HepG2 (cell line): ENCODE results near the gene RGS6. TPM values are rescaled to one million over a fixed set of nuclear protein-coding genes. Genes with fewer than 3 reads are reported as not detected.

Experiments used
- ATAC-seq: fragments of 200-7000 bp; cut with Tn5 transposase; 3 replicates; pipeline ENCODE4 v1.9.1; 2020; ENCODE audit warnings: mild to moderate bottlenecking, moderate library complexity
- BruUV-seq: library from RNA; stranded (reverse); fragments of 400-500 nt; replicated peaks from 2 replicates; lab custom pipeline; 2021; lab: Mats Ljungman, UMichigan
- CTCF ChIA-PET: fragments of 300-600 bp; formaldehyde crosslinking; extraction: SDS; loops from one replicate; lab custom pipeline; 2021; ENCODE audit warnings: low total read pairs, inconsistent platforms, low intra/inter-chr PET ratio; lab: Yijun Ruan, JAX
- POLR2A ChIA-PET: fragments of 350-600 bp; sonication (Branson Sonifier 250); formaldehyde crosslinking; loops from one replicate; lab custom pipeline; 2020; ENCODE audit warnings: antibody characterized with exemption, inconsistent platforms; lab: Yijun Ruan, JAX
- DNase-seq: peaks from one replicate; pipeline ENCODE4 v3.0.0-alpha.2; 2015; ENCODE audit warnings: low spot score
- FAIRE-seq: peaks from 3 replicates; lab custom pipeline; 2011; peaks lifted over from hg19 to GRCh38; lab: Jason Lieb, UNC
- H2AFZ ChIP-seq: one replicate; pipeline ENCODE4 v1.6.1; 2011; ENCODE audit warnings: low read length, inconsistent platforms
- H3K27ac ChIP-seq: fragments of 300-600 bp; 3 replicates; pipeline ENCODE4 v1.8.0; 2011; ENCODE audit warnings: mixed run types, mild to moderate bottlenecking, mixed read lengths, low read length, inconsistent platforms; ENCODE audit not compliant: insufficient read depth; ENCODE audit errors: extremely low read length
- H3K27me3 ChIP-seq, 2 experiments: fragments of 200-600 bp in 1 of 2; 2 replicates in 1 of 2; 3 replicates in 1 of 2; pipeline versions ENCODE4 v1.6.0 to v1.8.0; 2011; ENCODE audit warnings: low read length in 2 of 2, mild to moderate bottlenecking in 2 of 2, moderate library complexity in 2 of 2, inconsistent platforms in 1 of 2; ENCODE audit not compliant: insufficient read depth in 2 of 2, control insufficient read depth in 1 of 2
- H3K36me3 ChIP-seq, 2 experiments: fragments of 200-600 bp in 1 of 2; replicated peaks in 1 of 2; 2 replicates in 1 of 2; 3 replicates in 1 of 2; pipeline versions ENCODE4 v1.5.1 to v1.8.0; 2011; ENCODE audit warnings: low read length in 2 of 2, inconsistent platforms in 1 of 2; ENCODE audit not compliant: insufficient read depth in 2 of 2, control insufficient read depth in 1 of 2
- H3K4me1 ChIP-seq: 2 replicates; pipeline ENCODE4 v1.5.1; 2012; ENCODE audit warnings: low read length, inconsistent platforms; ENCODE audit not compliant: insufficient read depth
- H3K4me2 ChIP-seq: 2 replicates; pipeline ENCODE4 v1.6.0; 2011; ENCODE audit warnings: low read depth, low read length, inconsistent platforms
- H3K4me3 ChIP-seq, 3 experiments: fragments of 200-600 bp in 1 of 3; sonication (generic), shearing (Covaris generic) in 1 of 3; replicated peaks in 1 of 3; 2 replicates each; pipeline ENCODE4 v1.5.1; 2011 to 2016; ENCODE audit warnings: low read length in 3 of 3, inconsistent platforms in 2 of 3, low read depth in 2 of 3, mild to moderate bottlenecking in 2 of 3, control low read depth in 1 of 3, mixed read lengths in 1 of 3; ENCODE audit not compliant: insufficient read depth in 1 of 3
- H3K79me2 ChIP-seq: one replicate; pipeline ENCODE4 v1.6.1; 2011; ENCODE audit warnings: low read length, inconsistent platforms; ENCODE audit not compliant: insufficient read depth
- H3K9ac ChIP-seq: 2 replicates; pipeline ENCODE4 v1.6.0; 2011; ENCODE audit warnings: mild to moderate bottlenecking, low read depth, low read length, inconsistent platforms; ENCODE audit not compliant: insufficient read depth
- H3K9me3 ChIP-seq: 2 replicates; pipeline ENCODE4 v1.5.1; 2012; ENCODE audit warnings: mild to moderate bottlenecking, low read length
- H4K20me1 ChIP-seq: 2 replicates; pipeline ENCODE4 v1.6.0; 2011; ENCODE audit warnings: inconsistent platforms, mild to moderate bottlenecking, low read length, moderate library complexity; ENCODE audit not compliant: insufficient read depth
- ASH2L ChIP-seq: fragments of 300-600, 200-600 bp; sonication (generic); IDR thresholded peaks from 2 replicates; pipeline ENCODE4 v1.7.0; 2017; ENCODE audit warnings: low read depth, mild to moderate bottlenecking, moderate library complexity, mixed read lengths, low read length; ENCODE audit not compliant: insufficient read length
- ATF7-NPFF ChIP-seq: sonication (generic); formaldehyde crosslinking; IDR thresholded peaks from 2 replicates; pipeline ENCODE4 v1.8.1; 2023; ENCODE audit warnings: mild to moderate bottlenecking, low read depth, missing genetic modification reagents, moderate library complexity
- CENPX ChIP-seq: sonication (generic); formaldehyde crosslinking; IDR thresholded peaks from 2 replicates; pipeline ENCODE4 v1.9.0; 2021; ENCODE audit warnings: mild to moderate bottlenecking, missing genetic modification reagents, moderate library complexity
- ELF4 ChIP-seq: sonication (generic); formaldehyde crosslinking; IDR thresholded peaks from 2 replicates; pipeline ENCODE4 v1.5.0; 2020; ENCODE audit warnings: missing genetic modification reagents, mild to moderate bottlenecking, moderate library complexity, borderline replicate concordance
- GLI4 ChIP-seq: sonication (generic); formaldehyde crosslinking; IDR thresholded peaks from 2 replicates; pipeline ENCODE4 v1.5.1; 2020; ENCODE audit warnings: missing genetic modification reagents, mild to moderate bottlenecking, moderate library complexity, borderline replicate concordance
- HNRNPK ChIP-seq: fragments of 200-400 bp; formaldehyde crosslinking; IDR thresholded peaks from 2 replicates; pipeline ENCODE4 v1.6.1; 2018; ENCODE audit warnings: low read length, low read depth, moderate library complexity, mild to moderate bottlenecking; ENCODE audit not compliant: poor library complexity, severe bottlenecking
- IKZF4 ChIP-seq: sonication (generic); formaldehyde crosslinking; IDR thresholded peaks from 2 replicates; pipeline ENCODE4 v1.5.1; 2020; ENCODE audit warnings: borderline replicate concordance, mild to moderate bottlenecking, low read depth, missing genetic modification reagents; ENCODE audit errors: not compliant biosample characterization
- MXI1 ChIP-seq: IDR thresholded peaks from 3 replicates; pipeline ENCODE4 v1.6.1; 2012; ENCODE audit warnings: low read depth, low read length, inconsistent platforms, borderline replicate concordance
- MYNN ChIP-seq: sonication (generic); formaldehyde crosslinking; IDR thresholded peaks from 2 replicates; pipeline ENCODE4 v1.4.0; 2020; ENCODE audit warnings: mild to moderate bottlenecking, low read depth, missing genetic modification reagents
- NBN ChIP-seq: fragments of 450-650 bp; conservative IDR thresholded peaks from 2 replicates; pipeline ENCODE4 v1.6.1; 2017
- NR2F6 ChIP-seq, 2 experiments: IDR thresholded peaks; 2 replicates each; pipeline ENCODE4 v1.6.1; 2016; ENCODE audit warnings: antibody characterized with exemption in 1 of 2, mild to moderate bottlenecking in 1 of 2
- REXO4 ChIP-seq: sonication (generic); formaldehyde crosslinking; IDR thresholded peaks from 2 replicates; pipeline ENCODE4 v1.8.0; 2022; ENCODE audit warnings: missing genetic modification reagents, mild to moderate bottlenecking, borderline replicate concordance
- TOE1 ChIP-seq: sonication (generic); formaldehyde crosslinking; IDR thresholded peaks from 2 replicates; pipeline ENCODE4 v1.4.0; 2020; ENCODE audit warnings: mild to moderate bottlenecking, missing genetic modification reagents
- ZNF232 ChIP-seq: sonication (generic); formaldehyde crosslinking; IDR thresholded peaks from 2 replicates; pipeline ENCODE4 v1.4.0; 2020; ENCODE audit warnings: missing genetic modification reagents, borderline replicate concordance
- ZNF382 ChIP-seq: sonication (generic); formaldehyde crosslinking; IDR thresholded peaks from 2 replicates; pipeline ENCODE4 v1.5.0; 2020; ENCODE audit warnings: missing genetic modification reagents, mild to moderate bottlenecking, borderline replicate concordance
- ZNF747 ChIP-seq: sonication (generic); formaldehyde crosslinking; IDR thresholded peaks from 2 replicates; pipeline ENCODE4 v1.8.1; 2023; ENCODE audit warnings: missing genetic modification reagents, mild to moderate bottlenecking, borderline replicate concordance
- WGBS: methylation state at CpG from one replicate; pipeline ENCODE4 v1.1.6; 2017; ENCODE audit warnings: low lambda C conversion rate; 5-methylcytosine and 5-hydroxymethylcytosine counted together
- in situ Hi-C: cut with HindIII; loops from 2 replicates; pipeline ENCODE4 v1.10.0; 2017; ENCODE audit warnings: low pct_unique_long_range_greater_than_20kb; ENCODE audit not compliant: extremely low pct_ligation_motif_present
- intact Hi-C: fragments of 100-400 bp; cut with micrococcal nuclease; formaldehyde crosslinking; loops from one replicate; pipeline ENCODE4 v1.10.0; 2022; ENCODE audit not compliant: unreplicated experiment
- polyA plus RNA-seq, 8 experiments: library from polyadenylated mRNA; depleted of rRNA in 3 of 8; stranded (reverse) in 7 of 8; unstranded in 1 of 8; fragments of >200 nt; fragmentation: Illumina TruSeq in 4 of 8; extraction: Trizol in 4 of 8; gene quantifications; 2 replicates each; pipeline versions ENCODE4 v1.2.1 to v1.2.3, GENCODE V29; 2011 to 2016; ENCODE audit warnings: low read depth in 4 of 8, missing spikeins in 1 of 8, mixed read lengths in 1 of 8; ENCODE audit not compliant: insufficient read depth in 1 of 8
- total RNA-seq, 5 experiments: library from RNA; depleted of rRNA; stranded (reverse); fragments of >200 nt; fragmentation: Illumina TruSeq; extraction: Trizol; gene quantifications; 2 replicates each; pipeline ENCODE4 v1.2.3, GENCODE V29; 2016; ENCODE audit warnings: low read depth in 1 of 5
- TF ChIP-seq, protein P1 (sequence below): sonication (generic); formaldehyde crosslinking; IDR thresholded peaks from 2 replicates; pipeline ENCODE4 v1.5.0; 2020; ENCODE audit warnings: mild to moderate bottlenecking, missing genetic modification reagents
- TF ChIP-seq, protein P2 (sequence below): sonication (generic); formaldehyde crosslinking; IDR thresholded peaks from 2 replicates; pipeline ENCODE4 v1.4.0; 2020; ENCODE audit warnings: missing genetic modification reagents
- TF ChIP-seq, protein P3 (sequence below): sonication (generic); formaldehyde crosslinking; IDR thresholded peaks from 2 replicates; pipeline ENCODE4 v1.8.1; 2023; ENCODE audit warnings: mild to moderate bottlenecking, missing genetic modification reagents
- TF ChIP-seq, protein P4 (sequence below): sonication (generic); formaldehyde crosslinking; IDR thresholded peaks from 2 replicates; pipeline ENCODE4 v1.5.0; 2020; ENCODE audit warnings: missing genetic modification reagents, mild to moderate bottlenecking, borderline replicate concordance

RGS6 gene
- total and polyA plus RNA-seq, 2 of the 13 experiments (the other 11 are each of a cell fraction or from before 2014, with no cell fraction given) = not detected

DNA sequence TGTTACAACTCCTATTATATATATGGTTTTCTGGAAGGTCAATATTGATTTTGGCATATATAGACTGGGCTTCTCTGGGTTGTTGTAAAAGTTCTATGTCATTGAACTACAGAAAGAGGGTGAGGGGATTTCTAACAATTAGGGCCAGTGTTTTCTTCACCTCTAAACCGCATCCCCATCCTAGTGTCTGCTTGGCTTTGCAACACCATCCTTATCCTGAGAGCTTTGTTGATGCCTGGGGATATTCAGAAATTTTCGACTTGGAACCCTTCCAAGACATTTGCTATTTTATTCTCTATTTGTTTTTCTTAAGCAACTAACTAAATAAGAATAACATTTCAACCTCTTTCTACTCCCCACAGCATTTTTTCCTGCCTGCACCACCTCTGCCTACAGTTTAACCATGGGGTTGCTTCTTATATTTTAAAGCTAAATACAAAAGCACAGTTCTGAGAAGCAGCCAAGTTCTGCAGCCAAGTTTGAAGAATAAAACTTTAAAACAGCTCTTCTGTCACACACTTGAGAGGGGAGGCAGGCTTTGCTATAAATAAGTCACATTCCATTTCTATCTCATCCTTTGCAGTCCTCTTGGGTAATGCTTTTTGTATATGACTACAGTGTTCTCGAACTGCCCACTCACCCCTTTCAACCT, 53.4 kb downstream of the RGS6 start:
- no peak for FAIRE-seq
- in situ Hi-C loops = no loop called here
- no peak for ATAC-seq
- CTCF ChIA-PET = no interaction called here
- TF ChIP-seq ATF7-NPFF (CRISPR knock-in tag) (no peak), NBN (no peak), MXI1 (no peak), REXO4 (CRISPR knock-in tag) (no peak), MYNN (no peak), IKZF4 (no peak), HNRNPK (no peak), CENPX (CRISPR knock-in tag) (no peak), NR2F6 (IDR thresholded peaks at IDR 0.05) (no peak), NR2F6 (CRISPR knock-in tag; IDR thresholded peaks at IDR 0.05) (no peak), ZNF232 (no peak), ZNF747 (no peak), ASH2L (no peak), ZNF382 (CRISPR knock-in tag) (no peak), TOE1 (CRISPR knock-in tag) (no peak), GLI4 (CRISPR knock-in tag) (no peak), ELF4 (CRISPR knock-in tag) (no peak)
- TF ChIP-seq, protein P1, sequence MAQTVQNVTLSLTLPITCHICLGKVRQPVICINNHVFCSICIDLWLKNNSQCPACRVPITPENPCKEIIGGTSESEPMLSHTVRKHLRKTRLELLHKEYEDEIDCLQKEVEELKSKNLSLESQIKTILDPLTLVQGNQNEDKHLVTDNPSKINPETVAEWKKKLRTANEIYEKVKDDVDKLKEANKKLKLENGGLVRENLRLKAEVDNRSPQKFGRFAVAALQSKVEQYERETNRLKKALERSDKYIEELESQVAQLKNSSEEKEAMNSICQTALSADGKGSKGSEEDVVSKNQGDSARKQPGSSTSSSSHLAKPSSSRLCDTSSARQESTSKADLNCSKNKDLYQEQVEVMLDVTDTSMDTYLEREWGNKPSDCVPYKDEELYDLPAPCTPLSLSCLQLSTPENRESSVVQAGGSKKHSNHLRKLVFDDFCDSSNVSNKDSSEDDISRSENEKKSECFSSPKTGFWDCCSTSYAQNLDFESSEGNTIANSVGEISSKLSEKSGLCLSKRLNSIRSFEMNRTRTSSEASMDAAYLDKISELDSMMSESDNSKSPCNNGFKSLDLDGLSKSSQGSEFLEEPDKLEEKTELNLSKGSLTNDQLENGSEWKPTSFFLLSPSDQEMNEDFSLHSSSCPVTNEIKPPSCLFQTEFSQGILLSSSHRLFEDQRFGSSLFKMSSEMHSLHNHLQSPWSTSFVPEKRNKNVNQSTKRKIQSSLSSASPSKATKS (CRISPR knock-in tag) = no peak
- TF ChIP-seq, protein P2, sequence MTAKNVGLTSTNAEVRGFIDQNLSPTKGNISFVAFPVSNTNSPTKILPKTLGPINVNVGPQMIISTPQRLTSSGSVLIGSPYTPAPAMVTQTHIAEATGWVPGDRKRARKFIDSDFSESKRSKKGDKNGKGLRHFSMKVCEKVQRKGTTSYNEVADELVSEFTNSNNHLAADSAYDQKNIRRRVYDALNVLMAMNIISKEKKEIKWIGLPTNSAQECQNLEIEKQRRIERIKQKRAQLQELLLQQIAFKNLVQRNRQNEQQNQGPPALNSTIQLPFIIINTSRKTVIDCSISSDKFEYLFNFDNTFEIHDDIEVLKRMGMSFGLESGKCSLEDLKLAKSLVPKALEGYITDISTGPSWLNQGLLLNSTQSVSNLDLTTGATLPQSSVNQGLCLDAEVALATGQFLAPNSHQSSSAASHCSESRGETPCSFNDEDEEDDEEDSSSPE (CRISPR knock-in tag) = no peak
- TF ChIP-seq, protein P3, sequence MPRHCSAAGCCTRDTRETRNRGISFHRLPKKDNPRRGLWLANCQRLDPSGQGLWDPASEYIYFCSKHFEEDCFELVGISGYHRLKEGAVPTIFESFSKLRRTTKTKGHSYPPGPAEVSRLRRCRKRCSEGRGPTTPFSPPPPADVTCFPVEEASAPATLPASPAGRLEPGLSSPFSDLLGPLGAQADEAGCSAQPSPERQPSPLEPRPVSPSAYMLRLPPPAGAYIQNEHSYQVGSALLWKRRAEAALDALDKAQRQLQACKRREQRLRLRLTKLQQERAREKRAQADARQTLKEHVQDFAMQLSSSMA (CRISPR knock-in tag) = no peak
- TF ChIP-seq, protein P4, sequence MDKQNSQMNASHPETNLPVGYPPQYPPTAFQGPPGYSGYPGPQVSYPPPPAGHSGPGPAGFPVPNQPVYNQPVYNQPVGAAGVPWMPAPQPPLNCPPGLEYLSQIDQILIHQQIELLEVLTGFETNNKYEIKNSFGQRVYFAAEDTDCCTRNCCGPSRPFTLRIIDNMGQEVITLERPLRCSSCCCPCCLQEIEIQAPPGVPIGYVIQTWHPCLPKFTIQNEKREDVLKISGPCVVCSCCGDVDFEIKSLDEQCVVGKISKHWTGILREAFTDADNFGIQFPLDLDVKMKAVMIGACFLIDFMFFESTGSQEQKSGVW (CRISPR knock-in tag) = no peak
- TF ChIP-seq, all 625 proteins: peak for 0
- H3K27ac ChIP-seq = no peak overlapping the region
- H4K20me1 ChIP-seq = no peaks in the 10 kb centered on the region
- no peak for DNase-seq
- no TSS peak for BruUV-seq
- H3K4me1 ChIP-seq = no peaks in the 10 kb centered on the region
- no peaks in the 10 kb centered on the region for H3K79me2 ChIP-seq
- intact Hi-C loops = no loop called here
- H3K4me2 ChIP-seq = no peak overlapping the region
- H2AFZ ChIP-seq = no peak overlapping the region
- H3K4me3 ChIP-seq = no peak overlapping the region
- 4% methylated on average over 3 of the region's 3 CpGs for WGBS
- POLR2A ChIA-PET = no interaction called here
- no peak overlapping the region for H3K9ac ChIP-seq
- H3K36me3 ChIP-seq = no peaks in the 10 kb centered on the region
- H3K27me3 ChIP-seq = peaks cover 0 to 3% of the 10 kb centered on the region in 2 experiments; a peak in 1 of 5 replicates
- H3K9me3 ChIP-seq = no peaks in the 10 kb centered on the region
